KMS-11 (cell line): Measurements from ENCODE around the gene PIK3R2.

Experiments used
- H2AFZ ChIP-seq: fragments of 200-600 bp; sonication (generic); 2 replicates; pipeline ENCODE4 v1.6.1; 2016; ENCODE audit warnings: antibody characterized with exemption, mixed run types, low read depth
- H3K27ac ChIP-seq: fragments of 200-600 bp; sonication (generic); 2 replicates; pipeline ENCODE4 v1.6.1; 2016; ENCODE audit warnings: mild to moderate bottlenecking, mixed run types
- H3K27me3 ChIP-seq: fragments of 200-600 bp; sonication (generic); 2 replicates; pipeline ENCODE4 v1.6.1; 2017; ENCODE audit warnings: mild to moderate bottlenecking, low read depth, mixed run types, moderate library complexity; ENCODE audit not compliant: insufficient read depth
- H3K36me3 ChIP-seq: fragments of 200-600 bp; sonication (generic); 2 replicates; pipeline ENCODE4 v1.6.1; 2017; ENCODE audit warnings: mild to moderate bottlenecking, mixed run types; ENCODE audit not compliant: insufficient read depth
- H3K4me1 ChIP-seq: fragments of 200-600 bp; sonication (generic); 2 replicates; pipeline ENCODE4 v1.6.1; 2016; ENCODE audit warnings: mild to moderate bottlenecking, low read depth, mixed run types; ENCODE audit not compliant: poor library complexity, severe bottlenecking
- H3K4me2 ChIP-seq: fragments of 200-600 bp; sonication (generic); 2 replicates; pipeline ENCODE4 v1.7.0; 2016; ENCODE audit warnings: mild to moderate bottlenecking, mixed run types
- H3K4me3 ChIP-seq: fragments of 200-600 bp; sonication (generic); IDR thresholded peaks from 2 replicates; pipeline ENCODE4 v1.6.1; 2017; ENCODE audit warnings: low read depth, low read length, mixed read lengths; ENCODE audit not compliant: insufficient read depth
- H3K79me2 ChIP-seq: fragments of 200-600 bp; sonication (generic); 2 replicates; pipeline ENCODE4 v1.6.1; 2016; ENCODE audit warnings: low read depth, mixed run types; ENCODE audit not compliant: insufficient read depth
- H3K9ac ChIP-seq: fragments of 200-600 bp; sonication (generic); 2 replicates; pipeline ENCODE4 v1.6.1; 2016; ENCODE audit warnings: mild to moderate bottlenecking, mixed run types
- H4K20me1 ChIP-seq: fragments of 200-600 bp; sonication (generic); 2 replicates; pipeline ENCODE4 v1.6.1; 2016; ENCODE audit warnings: mild to moderate bottlenecking, mixed run types; ENCODE audit not compliant: insufficient read depth
- TF ChIP-seq, protein P1 (sequence below): fragments of 200-600 bp; sonication (generic); conservative IDR thresholded peaks from 2 replicates; pipeline ENCODE4 v1.6.1; 2017; ENCODE audit warnings: low read depth, mild to moderate bottlenecking, antibody characterized with exemption, low read length, moderate library complexity, mixed read lengths

The PIK3R2 gene

GRCh38 chr19:18173572-18174288, 20.8 kb downstream of the PIK3R2 start, which contains the start of gene IFI30:
TSS of gene IFI30 (plus strand) at chr19:18173813. CDS start at chr19:18173842, 29 bp downstream.
- TF ChIP-seq, protein P1, sequence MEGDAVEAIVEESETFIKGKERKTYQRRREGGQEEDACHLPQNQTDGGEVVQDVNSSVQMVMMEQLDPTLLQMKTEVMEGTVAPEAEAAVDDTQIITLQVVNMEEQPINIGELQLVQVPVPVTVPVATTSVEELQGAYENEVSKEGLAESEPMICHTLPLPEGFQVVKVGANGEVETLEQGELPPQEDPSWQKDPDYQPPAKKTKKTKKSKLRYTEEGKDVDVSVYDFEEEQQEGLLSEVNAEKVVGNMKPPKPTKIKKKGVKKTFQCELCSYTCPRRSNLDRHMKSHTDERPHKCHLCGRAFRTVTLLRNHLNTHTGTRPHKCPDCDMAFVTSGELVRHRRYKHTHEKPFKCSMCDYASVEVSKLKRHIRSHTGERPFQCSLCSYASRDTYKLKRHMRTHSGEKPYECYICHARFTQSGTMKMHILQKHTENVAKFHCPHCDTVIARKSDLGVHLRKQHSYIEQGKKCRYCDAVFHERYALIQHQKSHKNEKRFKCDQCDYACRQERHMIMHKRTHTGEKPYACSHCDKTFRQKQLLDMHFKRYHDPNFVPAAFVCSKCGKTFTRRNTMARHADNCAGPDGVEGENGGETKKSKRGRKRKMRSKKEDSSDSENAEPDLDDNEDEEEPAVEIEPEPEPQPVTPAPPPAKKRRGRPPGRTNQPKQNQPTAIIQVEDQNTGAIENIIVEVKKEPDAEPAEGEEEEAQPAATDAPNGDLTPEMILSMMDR: no peak
- Histone ChIP-seq H3K4me1 (peaks cover 11% of the 10 kb centered on the region), H3K36me3 (no peaks in the 10 kb centered on the region), H3K27me3 (no peaks in the 10 kb centered on the region), H2AFZ (peak within 1 kb of the TSS; percentile 64), H3K27ac (peak within 1 kb of the TSS; percentile 22; the same call in 1 of the 2 replicates), H3K4me3 (no peak within 1 kb of the TSS), H3K9ac (peak within 1 kb of the TSS; percentile 58; the same call in 1 of the 2 replicates), H3K4me2 (peak within 1 kb of the TSS; percentile 89), H3K79me2 (no peaks in the 10 kb centered on the region), H4K20me1 (no peaks in the 10 kb centered on the region)

GRCh38 chr19:18174983-18175382, 22.0 kb downstream of the PIK3R2 start:
- no peak overlapping the region for H2AFZ ChIP-seq
- no peaks in the 10 kb centered on the region for H3K27me3 ChIP-seq
- H3K9ac ChIP-seq: no peak overlapping the region
- TF ChIP-seq, protein P1: no peak
- H3K4me2 ChIP-seq: peak overlapping the region; percentile 89
- no peak overlapping the region for H3K27ac ChIP-seq
- no peaks in the 10 kb centered on the region for H3K79me2 ChIP-seq
- H4K20me1 ChIP-seq: no peaks in the 10 kb centered on the region
- H3K36me3 ChIP-seq: no peaks in the 10 kb centered on the region
- no peak overlapping the region for H3K4me3 ChIP-seq
- peaks cover 11% of the 10 kb centered on the region for H3K4me1 ChIP-seq

DNA sequence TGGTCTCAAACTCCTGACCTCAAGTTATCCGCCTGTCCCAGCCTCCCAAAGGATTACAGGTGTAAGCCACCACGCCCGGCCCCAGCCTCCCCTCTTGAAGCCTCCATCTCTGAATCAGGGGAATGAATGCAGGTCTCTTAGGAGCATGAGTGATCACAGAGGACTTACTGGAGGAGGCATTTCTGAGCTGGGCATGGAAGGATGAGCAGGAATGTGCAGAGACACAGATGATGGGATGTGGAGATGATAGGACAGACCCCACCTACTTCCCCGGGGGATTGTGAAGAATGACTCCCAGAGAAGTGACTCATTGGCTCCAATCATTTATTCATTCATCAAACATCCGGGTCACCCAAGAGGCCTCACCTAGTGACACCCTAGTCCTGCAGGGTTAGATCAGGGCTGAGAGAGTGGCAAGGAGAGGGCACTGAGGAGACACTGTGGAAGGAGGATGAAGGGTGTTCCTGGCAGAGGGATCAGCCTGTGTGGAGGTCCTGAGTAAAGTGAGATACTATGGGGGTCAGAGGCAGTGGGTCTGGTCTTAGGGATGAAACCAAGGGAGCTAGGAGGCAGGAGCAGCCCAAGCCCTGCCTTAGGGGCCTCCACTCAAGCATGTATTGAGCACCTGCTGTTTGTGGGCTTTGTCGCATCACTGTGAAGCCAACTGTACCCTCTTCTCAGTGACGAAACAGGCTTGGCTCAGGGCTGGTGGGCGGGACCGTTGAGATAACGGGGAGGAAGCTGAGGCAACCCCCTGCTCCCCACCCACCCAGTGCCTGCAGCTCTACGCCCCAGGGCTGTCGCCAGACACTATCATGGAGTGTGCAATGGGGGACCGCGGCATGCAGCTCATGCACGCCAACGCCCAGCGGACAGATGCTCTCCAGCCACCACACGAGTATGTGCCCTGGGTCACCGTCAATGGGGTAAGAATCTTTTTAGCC, 23.7 kb downstream of the PIK3R2 start:
- H3K79me2 ChIP-seq: no peaks in the 10 kb centered on the region
- no peak overlapping the region for H3K27ac ChIP-seq
- no peak overlapping the region for H3K4me2 ChIP-seq
- no peak overlapping the region for H3K4me3 ChIP-seq
- H3K4me1 ChIP-seq: peaks cover 11% of the 10 kb centered on the region
- no peaks in the 10 kb centered on the region for H4K20me1 ChIP-seq
- TF ChIP-seq, protein P1: no peak
- no peaks in the 10 kb centered on the region; the same call in 1 of the 2 replicates for H3K27me3 ChIP-seq
- H3K9ac ChIP-seq: no peak overlapping the region
- H3K36me3 ChIP-seq: no peaks in the 10 kb centered on the region
- no peak overlapping the region for H2AFZ ChIP-seq

DNA sequence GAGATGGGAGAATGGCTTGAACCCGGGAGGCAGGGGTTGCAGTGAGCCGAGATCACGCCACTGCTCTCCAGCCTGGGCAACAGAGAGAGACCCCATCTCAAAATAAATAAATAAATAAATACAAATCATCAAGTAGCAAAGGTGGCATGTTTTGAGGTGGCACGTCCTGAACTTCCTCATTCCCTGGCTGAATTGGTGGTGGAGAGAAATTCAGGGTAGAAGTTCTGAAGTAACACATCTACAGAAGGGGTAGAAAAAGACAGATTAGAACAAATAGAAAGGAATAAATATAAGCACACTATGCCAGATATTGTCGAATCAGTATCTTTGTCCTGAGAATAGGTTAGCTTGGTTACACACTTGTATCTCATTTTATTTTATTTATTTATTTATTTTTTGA, 27.0 kb downstream of the PIK3R2 start:
- Histone ChIP-seq H3K4me1 (peaks cover 2% of the 10 kb centered on the region), H3K27me3 (no peaks in the 10 kb centered on the region; the same call in 1 of the 2 replicates), H4K20me1 (no peaks in the 10 kb centered on the region), H2AFZ (no peak overlapping the region), H3K4me2 (no peak overlapping the region), H3K79me2 (no peaks in the 10 kb centered on the region), H3K36me3 (no peaks in the 10 kb centered on the region), H3K27ac (no peak overlapping the region), H3K4me3 (no peak overlapping the region), H3K9ac (no peak overlapping the region)
- TF ChIP-seq, protein P1: no peak
